NCI-H1092 (cell line): ENCODE measurements around the gene TMEM60.

ENCODE experiments used
- DNase-seq: peaks from one replicate; lab custom pipeline; 2025; lab: John Stamatoyannopoulos, UW

The TMEM60 gene

DNA sequence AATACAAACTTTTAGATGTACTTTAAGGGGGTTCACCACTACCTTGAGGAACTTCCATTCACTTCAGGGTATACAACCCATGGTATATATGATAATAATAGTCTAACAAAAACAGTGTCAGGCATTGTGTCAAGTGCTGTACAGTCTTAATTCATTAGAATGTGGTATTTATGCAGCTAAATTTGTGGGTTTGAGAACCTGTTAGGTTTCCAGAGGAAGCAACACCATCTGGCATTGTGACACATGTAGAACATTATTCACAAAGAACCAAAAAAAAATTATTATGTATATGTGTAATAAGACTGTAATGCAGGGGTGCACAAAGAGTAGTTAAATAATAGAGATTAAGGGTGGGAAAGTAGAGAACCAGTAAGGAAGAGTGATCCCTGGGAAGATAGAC lies 26.3 kb downstream of the TMEM60 start:
- no peak for DNase-seq

DNA sequence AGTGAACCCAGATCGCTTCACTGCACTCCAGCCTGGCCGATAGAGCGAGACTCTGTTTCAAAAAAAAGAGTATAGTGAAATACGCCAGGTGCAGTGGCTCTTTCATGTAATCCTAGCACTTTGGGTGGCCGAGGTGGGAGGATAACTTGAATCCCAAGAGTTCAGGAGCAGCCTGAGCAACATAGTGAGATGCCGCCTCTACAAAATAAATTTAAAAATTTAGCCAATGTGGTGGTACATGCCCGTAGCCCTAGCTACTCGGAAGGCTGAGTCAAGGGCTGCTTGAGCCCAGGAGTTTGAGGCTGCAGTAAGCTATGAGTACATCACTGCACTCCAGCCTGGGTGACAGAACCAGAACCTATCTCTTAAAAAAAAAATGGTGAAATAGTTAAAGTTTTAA lies 27.9 kb downstream of the TMEM60 start:
- DNase-seq: no peak

DNA sequence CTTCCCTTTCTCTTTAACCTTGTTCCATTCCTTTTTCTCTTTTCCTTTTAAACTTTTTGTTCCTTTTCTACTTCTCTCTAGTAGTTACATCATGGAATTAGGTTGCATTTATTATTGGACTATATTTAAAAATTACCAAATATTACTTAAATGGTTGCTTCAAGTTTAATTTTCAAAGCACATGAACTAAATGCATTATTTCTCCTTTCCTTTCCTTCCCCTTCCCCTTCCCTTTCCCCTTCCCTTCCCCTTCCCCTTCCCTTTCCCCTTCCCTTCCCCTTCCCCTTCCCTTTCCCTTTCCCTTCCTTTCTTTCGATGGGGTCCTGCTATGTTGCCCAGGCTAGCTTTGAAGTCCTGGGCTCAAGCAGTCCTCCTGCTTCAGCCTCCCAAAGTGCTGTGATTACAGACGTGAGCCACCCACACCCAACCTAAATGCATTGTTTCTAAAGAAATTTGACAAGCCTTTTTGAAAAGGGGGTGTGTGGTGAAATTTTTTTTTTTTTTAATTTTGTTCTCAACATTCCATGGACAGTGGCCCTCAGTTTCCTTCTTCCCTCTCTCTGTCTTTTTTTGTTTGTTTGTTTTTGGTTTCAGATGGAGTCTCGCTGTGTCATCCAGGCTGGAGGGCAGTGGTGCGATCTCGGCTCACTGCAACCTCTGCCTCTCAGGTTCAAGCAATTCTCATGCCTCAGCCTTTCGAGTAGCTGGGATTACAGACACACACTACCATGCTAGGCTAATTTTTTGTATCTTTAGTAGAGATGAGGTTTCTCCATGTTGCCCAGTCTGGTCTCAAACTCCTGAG lies 31.2 kb downstream of the TMEM60 start:
- DNase-seq: no peak

DNA sequence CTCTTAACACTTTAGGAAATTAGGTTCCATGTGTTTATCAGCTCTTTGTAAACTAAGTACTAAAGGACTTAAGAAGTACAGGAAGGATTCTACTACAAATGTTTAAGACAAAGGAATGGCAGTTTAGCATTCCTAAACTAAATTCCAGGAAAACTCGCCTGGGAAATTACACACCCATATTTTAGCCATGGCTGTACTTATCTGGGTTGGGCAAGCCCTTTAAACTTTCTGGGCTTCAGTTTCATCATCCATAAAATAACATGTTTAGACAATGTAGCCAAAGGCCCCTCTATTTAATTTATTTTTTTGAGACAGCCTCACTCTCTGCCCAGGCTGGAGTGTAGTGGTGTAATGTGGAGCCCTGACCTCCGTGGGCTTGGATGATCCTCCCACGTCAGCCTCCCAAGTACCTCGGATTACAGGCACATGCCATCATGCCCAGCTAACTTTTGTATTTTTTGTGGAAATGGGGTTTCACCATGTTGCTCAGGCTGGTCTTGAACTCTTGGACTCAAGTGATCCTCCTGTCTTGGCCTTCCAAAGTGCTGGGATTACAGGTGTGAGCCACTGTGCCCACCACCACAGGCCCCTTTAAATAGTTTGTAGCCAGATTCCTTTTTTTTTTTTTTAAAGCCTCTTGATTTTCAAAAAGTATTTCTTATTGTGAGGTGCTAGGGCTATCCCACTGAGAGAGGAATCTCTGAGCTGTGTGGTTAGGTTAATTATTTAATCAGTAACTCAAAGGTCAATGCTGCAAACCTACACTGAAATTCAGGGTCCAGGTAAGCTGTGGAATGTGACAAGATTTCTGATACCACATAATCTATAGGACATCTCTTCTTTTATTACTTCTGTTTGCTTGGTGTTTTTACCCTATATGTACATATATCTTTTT lies 32.1 kb downstream of the TMEM60 start:
- no peak for DNase-seq

DNA sequence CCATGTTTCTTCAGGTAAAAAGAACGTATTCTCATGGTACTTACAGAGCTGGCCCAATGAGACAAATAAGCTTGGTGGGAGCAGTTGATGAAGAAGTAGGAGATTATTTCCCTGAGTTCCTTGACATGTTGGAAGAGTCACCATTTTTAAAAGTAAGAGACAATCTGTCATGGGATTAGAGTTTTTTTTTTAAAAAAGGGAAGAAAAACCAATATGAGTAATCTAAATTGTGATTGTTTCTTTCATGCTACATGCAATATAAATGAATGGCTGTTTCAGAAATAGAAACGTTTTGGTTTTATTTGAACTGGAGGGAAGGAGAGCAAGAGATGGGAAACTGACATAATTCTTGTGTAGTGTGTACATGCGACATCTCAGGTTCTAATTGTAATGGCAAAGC lies 32.8 kb downstream of the TMEM60 start:
- no peak for DNase-seq

DNA sequence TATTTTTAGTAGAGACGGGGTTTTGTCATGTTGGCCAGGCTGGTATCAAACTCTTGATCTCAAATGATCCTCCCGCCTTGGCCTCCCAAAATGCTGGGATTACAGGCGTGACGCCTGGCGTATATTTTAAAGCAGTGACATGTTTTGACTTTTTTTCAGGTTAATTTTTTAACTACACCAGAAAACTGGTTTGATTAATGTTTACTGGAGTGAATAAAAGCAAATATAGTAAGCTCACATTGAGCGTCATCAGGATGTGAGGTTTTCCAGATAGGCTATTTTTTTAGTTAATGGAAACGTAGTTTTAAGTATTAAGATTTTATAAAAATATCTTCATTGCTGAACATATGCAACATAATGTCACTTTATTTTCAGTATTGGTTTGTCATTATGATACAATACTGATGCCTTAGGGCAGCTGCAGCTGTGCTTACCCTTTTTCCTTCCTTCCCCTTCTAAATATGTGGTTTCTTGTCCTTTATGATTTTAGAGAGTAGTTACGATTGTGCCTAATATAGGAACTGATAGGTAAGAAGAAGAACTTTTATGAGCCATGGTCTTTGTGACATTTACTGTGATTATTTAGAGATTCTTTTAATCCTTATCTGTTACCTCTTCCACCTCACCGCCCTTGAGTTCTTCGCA lies 37.3 kb downstream of the TMEM60 start:
- DNase-seq: no peak

DNA sequence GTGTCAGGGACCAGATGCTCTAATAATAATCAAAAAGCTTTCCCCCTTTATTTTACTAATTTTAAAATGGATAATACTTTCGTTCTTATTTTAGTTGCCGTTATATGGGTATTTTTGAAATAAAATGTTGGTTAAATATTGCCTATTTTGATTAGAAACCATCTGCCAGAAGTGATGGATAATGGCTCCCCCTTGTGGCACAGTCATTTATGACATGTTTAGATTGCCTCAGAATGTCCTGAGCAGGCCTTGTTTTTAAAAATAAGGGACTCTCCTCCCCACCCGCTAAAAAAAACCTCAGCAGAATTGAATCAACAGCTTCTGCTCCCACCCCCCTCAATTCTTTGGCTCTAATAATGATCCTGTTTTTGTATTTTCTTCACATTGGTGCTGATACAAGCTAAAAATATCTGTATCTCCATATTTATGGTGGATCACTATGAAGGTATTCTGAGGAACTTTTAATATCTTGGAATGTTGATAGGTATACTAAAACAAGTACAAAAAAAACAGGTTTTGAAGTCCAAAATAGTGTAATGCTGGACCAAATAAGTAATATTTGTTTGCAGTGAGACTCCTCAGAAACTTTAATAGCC lies 38.8 kb downstream of the TMEM60 start:
- DNase-seq: peak; percentile 15

DNA sequence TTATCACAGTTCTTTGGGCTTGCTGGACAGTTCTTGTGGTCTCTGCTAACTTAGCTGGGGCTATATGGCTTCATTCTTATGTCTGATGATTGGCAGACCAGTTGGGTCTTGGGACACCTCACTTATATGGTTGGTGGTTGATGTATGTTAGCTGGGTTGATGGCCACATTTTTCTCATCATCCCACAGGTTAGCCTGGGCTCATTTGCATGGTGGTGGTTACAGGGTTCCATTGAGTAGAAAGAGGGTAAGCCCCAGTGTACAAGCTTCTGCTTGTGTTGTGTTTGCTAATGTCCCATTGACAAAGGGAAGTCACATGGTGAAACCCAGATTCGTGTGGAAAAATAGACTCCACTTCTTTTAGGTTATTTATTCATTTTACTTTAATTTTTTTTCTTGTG lies 40.6 kb downstream of the TMEM60 start:
- no peak for DNase-seq

DNA sequence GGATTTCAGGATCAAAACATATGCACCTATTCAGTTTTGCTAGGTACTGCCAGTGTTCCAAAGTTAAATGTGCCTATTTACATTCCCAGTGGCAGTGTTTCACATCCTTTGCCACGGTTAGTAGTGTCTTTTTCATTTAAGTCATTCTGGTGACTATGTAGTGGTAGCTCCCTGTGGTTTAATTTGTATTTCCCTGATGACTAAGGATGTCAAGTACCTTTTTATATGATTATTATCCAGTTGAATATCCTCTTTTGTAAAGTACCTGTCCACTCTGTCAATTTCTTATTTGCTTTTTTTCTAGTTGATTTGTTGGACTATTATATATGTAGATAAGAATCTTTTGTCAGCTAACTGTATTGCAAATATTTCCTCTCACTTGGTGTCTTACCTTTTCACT lies 45.1 kb downstream of the TMEM60 start:
- DNase-seq: no peak

DNA sequence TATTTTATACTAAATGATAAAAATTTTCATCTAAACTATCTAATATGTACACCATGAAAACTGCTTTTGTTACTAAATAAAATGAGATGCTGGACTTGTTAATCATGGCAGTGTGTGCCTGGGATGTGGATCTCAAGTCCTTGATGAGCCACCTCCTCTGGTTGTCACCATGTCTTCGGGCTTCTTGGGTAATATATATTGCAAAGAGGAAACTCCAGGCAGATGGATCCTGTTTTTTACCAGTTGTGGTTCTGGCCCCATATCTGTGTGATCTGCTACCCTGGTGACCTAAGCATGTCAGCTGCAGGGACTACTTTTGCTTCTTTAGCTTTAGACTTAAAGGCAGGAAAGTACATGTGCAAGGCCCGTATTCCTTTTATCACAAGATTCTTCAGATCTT lies 46.2 kb downstream of the TMEM60 start:
- DNase-seq: no peak

DNA sequence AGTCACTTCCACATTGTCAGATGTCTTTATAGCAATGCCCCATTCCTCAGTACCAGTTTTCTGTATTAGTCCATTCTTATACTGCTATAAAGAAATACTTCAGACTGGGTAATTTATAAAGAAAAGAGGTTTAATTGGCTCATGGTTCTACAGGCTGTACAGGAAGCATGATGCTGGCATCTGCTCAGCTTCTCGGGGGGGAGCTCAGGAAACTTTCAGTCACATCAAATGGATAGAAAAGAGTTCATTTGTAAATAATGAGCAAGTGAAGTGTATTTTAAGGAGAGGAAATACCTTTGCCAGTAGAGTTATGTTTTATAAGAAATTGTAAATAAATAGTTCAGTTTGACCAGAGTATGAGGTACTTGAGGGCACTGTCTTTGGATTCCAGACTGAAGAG lies 50.5 kb downstream of the TMEM60 start:
- DNase-seq: no peak

DNA sequence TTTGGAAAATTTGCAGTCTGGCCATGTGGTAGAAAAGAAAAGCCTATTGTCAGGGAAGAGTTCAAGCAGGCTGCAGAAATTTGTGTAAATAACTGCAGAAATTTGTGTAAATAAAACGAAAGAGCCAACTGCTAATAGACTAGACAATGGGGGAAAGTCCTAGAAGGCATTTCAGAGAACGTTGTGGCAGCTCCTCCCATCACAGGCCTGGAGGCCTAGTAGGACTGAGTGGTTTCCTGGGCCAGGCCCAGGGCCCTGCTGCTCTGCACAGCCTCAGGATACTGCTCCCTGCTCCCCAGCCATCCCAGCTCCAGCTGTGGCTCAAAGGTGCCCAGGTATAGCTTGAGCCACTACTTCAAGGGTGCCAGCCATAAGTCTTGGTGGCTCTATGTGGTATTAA lies 51.1 kb downstream of the TMEM60 start:
- DNase-seq: no peak

DNA sequence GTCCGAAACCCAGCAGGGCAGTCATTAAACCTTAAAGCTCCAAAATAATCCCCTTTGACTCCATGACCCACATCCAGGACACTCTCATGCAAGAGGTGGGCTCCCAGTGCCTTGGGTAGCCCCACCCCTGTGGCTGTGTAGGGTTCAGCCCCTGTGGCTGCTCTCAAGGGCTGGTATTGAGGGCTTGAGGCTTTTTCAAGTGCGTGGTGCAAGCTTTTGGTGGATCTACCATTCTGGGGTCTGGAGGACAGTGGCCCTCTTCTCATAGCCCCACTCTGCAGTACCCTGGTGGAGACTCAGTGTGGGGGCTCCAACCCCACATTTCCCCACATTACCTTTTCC lies 51.4 kb downstream of the TMEM60 start:
- no peak for DNase-seq

DNA sequence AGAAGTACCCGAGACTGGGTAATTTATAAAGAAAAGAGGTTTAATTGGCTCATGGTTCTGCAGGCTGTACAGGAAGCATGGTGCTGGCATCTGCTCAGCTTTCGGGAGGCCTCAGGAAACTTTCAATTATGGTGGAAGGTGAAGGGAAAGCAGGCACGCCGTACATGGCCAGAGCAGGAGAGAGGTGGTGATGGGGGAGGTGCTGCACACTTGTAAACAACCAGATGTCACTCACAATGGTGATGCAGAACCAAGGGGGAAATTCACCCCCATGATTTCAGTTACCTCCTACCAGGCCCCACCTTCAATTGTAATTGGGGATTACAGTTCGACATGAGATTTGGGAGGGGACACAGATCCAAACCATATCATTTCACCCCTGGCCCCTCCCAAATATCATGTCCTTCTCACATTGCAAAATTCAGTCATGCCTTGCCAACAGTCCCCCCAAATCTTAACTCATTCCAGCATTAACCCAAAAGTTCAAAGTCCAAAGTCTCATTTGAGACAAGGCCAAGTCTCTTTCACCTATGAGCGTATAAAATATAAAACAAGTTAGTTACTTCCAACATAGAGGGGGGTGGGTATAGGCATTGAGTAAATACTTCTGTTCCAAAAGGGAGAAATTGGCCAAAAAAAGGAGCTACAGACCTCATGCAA lies 51.9 kb downstream of the TMEM60 start:
- no peak for DNase-seq

DNA sequence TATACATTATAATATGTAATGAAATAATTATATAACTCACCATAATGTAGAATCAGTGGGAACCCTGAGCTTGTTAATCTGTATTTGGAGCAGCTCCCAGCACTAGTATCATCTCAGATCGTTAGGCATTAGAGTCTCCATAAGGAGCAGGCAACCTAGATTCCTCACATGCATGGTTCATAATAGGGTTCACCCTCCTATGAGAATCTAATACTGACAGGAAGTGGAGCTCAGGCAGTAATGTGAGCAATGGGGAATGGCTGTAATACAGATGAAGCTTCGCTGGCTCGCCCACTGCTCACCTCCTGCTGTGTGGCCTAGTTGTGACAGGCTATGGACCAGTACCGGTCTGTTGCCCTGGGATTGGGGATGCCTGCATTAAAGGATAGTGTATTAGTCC lies 52.5 kb downstream of the TMEM60 start:
- no peak for DNase-seq
